HG03520 (cell line): ENCODE data around the gene BORCS5.

Source experiments
- ATAC-seq: cut with Tn5 transposase; IDR thresholded peaks from one replicate; pipeline ENCODE4 v1.9.1; 2021; ENCODE audit warnings: mild to moderate bottlenecking, moderate library complexity; ENCODE audit not compliant: unreplicated experiment

BORCS5 gene

GRCh38 chr12:12427568-12427967, 70.7 kb downstream of the BORCS5 start:
- no peak for ATAC-seq

- ATAC-seq, result no peak
Measured at GRCh38 chr12:12428047-12428446, 71.2 kb downstream of the BORCS5 start.

- no peak for ATAC-seq
Measured at GRCh38 chr12:12428961-12429657, 72.2 kb downstream of the BORCS5 start.

GRCh38 chr12:12432364-12432763, 75.5 kb downstream of the BORCS5 start:
- ATAC-seq, result no peak

- no peak for ATAC-seq
Measured at GRCh38 chr12:12433203-12433731, 76.4 kb downstream of the BORCS5 start.

GRCh38 chr12:12436831-12437345, 80.0 kb downstream of the BORCS5 start:
- no peak for ATAC-seq

- ATAC-seq, result no peak
Measured at GRCh38 chr12:12439636-12440035, 82.8 kb downstream of the BORCS5 start.

GRCh38 chr12:12440784-12441428, 84.0 kb downstream of the BORCS5 start:
- ATAC-seq, result no peak

GRCh38 chr12:12441429-12441807, 84.5 kb downstream of the BORCS5 start:
- no peak for ATAC-seq

- no peak for ATAC-seq
Measured at GRCh38 chr12:12441843-12442461, 85.1 kb downstream of the BORCS5 start.

- no peak for ATAC-seq
Measured at GRCh38 chr12:12442548-12443071, 85.7 kb downstream of the BORCS5 start.

- ATAC-seq, result no peak
Measured at GRCh38 chr12:12443431-12443878, 86.6 kb downstream of the BORCS5 start.

GRCh38 chr12:12445165-12445881, 88.4 kb downstream of the BORCS5 start:
- no peak for ATAC-seq

- ATAC-seq, result no peak
Measured at GRCh38 chr12:12445882-12446181, 89.0 kb downstream of the BORCS5 start.

GRCh38 chr12:12446786-12447185, 89.9 kb downstream of the BORCS5 start:
- ATAC-seq, result no peak

GRCh38 chr12:12447236-12447635, 90.4 kb downstream of the BORCS5 start:
- ATAC-seq, result no peak

- ATAC-seq, result no peak
Measured at GRCh38 chr12:12447837-12448236, 91.0 kb downstream of the BORCS5 start.

- no peak for ATAC-seq
Measured at GRCh38 chr12:12449533-12450025, 92.7 kb downstream of the BORCS5 start.

GRCh38 chr12:12450043-12450471, 93.2 kb downstream of the BORCS5 start:
- ATAC-seq, result no peak

- no peak for ATAC-seq
Measured at GRCh38 chr12:12451098-12451497, 94.2 kb downstream of the BORCS5 start.
